ENCODE measurements around the gene CLCA4. TPM values are rescaled to one million over a fixed set of nuclear protein-coding genes. Genes with fewer than 3 reads are reported as not detected.
A peak's percentile ranks its signal among the peaks of the same experiment; 100 is the strongest.

CLCA4 gene
- total and polyA plus RNA-seq, 2 experiments from 2014 or later = not detected

GRCh38 chr1:86507935-86508582 lies 38.8 kb upstream of the CLCA4 start:
- TF ChIP-seq ETS1 (IDR thresholded peaks at IDR 0.05) (no peak), CTCF (conservative IDR thresholded peaks at IDR 0.05; ENCODE audit: low read depth in 2 of 2) (peak; percentile 63 to 65)
- TF ChIP-seq, protein P1, sequence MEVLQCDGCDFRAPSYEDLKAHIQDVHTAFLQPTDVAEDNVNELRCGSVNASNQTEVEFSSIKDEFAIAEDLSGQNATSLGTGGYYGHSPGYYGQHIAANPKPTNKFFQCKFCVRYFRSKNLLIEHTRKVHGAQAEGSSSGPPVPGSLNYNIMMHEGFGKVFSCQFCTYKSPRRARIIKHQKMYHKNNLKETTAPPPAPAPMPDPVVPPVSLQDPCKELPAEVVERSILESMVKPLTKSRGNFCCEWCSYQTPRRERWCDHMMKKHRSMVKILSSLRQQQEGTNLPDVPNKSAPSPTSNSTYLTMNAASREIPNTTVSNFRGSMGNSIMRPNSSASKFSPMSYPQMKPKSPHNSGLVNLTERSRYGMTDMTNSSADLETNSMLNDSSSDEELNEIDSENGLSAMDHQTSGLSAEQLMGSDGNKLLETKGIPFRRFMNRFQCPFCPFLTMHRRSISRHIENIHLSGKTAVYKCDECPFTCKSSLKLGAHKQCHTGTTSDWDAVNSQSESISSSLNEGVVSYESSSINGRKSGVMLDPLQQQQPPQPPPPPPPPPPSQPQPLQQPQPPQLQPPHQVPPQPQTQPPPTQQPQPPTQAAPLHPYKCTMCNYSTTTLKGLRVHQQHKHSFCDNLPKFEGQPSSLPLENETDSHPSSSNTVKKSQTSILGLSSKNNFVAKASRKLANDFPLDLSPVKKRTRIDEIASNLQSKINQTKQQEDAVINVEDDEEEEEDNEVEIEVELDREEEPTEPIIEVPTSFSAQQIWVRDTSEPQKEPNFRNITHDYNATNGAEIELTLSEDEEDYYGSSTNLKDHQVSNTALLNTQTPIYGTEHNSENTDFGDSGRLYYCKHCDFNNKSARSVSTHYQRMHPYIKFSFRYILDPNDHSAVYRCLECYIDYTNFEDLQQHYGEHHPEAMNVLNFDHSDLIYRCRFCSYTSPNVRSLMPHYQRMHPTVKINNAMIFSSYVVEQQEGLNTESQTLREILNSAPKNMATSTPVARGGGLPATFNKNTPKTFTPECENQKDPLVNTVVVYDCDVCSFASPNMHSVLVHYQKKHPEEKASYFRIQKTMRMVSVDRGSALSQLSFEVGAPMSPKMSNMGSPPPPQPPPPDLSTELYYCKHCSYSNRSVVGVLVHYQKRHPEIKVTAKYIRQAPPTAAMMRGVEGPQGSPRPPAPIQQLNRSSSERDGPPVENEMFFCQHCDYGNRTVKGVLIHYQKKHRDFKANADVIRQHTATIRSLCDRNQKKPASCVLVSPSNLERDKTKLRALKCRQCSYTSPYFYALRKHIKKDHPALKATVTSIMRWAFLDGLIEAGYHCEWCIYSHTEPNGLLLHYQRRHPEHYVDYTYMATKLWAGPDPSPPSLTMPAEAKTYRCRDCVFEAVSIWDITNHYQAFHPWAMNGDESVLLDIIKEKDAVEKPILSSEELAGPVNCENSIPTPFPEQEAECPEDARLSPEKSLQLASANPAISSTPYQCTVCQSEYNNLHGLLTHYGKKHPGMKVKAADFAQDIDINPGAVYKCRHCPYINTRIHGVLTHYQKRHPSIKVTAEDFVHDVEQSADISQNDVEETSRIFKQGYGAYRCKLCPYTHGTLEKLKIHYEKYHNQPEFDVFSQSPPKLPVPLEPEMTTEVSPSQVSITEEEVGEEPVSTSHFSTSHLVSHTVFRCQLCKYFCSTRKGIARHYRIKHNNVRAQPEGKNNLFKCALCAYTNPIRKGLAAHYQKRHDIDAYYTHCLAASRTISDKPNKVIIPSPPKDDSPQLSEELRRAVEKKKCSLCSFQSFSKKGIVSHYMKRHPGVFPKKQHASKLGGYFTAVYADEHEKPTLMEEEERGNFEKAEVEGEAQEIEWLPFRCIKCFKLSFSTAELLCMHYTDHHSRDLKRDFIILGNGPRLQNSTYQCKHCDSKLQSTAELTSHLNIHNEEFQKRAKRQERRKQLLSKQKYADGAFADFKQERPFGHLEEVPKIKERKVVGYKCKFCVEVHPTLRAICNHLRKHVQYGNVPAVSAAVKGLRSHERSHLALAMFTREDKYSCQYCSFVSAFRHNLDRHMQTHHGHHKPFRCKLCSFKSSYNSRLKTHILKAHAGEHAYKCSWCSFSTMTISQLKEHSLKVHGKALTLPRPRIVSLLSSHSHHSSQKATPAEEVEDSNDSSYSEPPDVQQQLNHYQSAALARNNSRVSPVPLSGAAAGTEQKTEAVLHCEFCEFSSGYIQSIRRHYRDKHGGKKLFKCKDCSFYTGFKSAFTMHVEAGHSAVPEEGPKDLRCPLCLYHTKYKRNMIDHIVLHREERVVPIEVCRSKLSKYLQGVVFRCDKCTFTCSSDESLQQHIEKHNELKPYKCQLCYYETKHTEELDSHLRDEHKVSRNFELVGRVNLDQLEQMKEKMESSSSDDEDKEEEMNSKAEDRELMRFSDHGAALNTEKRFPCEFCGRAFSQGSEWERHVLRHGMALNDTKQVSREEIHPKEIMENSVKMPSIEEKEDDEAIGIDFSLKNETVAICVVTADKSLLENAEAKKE (CRISPR knock-in tag; IDR thresholded peaks at IDR 0.05) = no peak
- H3K27ac ChIP-seq (ENCODE audit: low read depth) = no peak overlapping the region
- H3K9me3 Mint-ChIP-seq = no peaks in the 10 kb centered on the region
- H3K36me3 Mint-ChIP-seq (ENCODE audit: low read depth) = no peaks in the 10 kb centered on the region; the same call in 2 of the 3 replicates
- DNase-seq (ENCODE audit: low spot score) = peak; percentile 63
- no peaks in the 10 kb centered on the region for H3K36me3 ChIP-seq (ENCODE audit: insufficient read depth)
- no peaks in the 10 kb centered on the region for H4K20me1 ChIP-seq (replicated peaks; ENCODE audit: insufficient read depth)
- H3K4me3 ChIP-seq = no peak overlapping the region
- H3K4me1 Mint-ChIP-seq = peaks cover 28% of the 10 kb centered on the region
- H3K9me2 ChIP-seq (ENCODE audit: insufficient read depth) = 0 out of 2 replicates have a peak, but pooled peaks cover 2% of the 10 kb centered on the region
- peak overlapping the region; percentile 25 for H3K27ac Mint-ChIP-seq
- no peak overlapping the region for H3K4me3 Mint-ChIP-seq
- peaks cover 2% of the 10 kb centered on the region for H3K27me3 Mint-ChIP-seq (ENCODE audit: insufficient read depth, low read depth, poor library complexity)
- H3K79me2 ChIP-seq (replicated peaks; ENCODE audit: insufficient read depth) = no peaks in the 10 kb centered on the region
- peaks cover 13% of the 10 kb centered on the region; the same call in 1 of the 2 replicates for H3K4me1 ChIP-seq (ENCODE audit: insufficient read depth)
- 0 out of 2 replicates have a peak overlapping the region, but pooled peaks have one; percentile 37 for H3K4me2 ChIP-seq
- peak; percentile 67 for ATAC-seq
- H3K27me3 ChIP-seq (ENCODE audit: insufficient read depth) = no peaks in the 10 kb centered on the region
- H2AFZ ChIP-seq = peak overlapping the region; percentile 95
- peaks cover 3% of the 10 kb centered on the region; the same call in 1 of the 2 replicates for H3F3A ChIP-seq (replicated peaks; ENCODE audit: low read depth)

Measured in GM23338 (cell line).